ENCODE measurements around the gene LCORL.

DNA sequence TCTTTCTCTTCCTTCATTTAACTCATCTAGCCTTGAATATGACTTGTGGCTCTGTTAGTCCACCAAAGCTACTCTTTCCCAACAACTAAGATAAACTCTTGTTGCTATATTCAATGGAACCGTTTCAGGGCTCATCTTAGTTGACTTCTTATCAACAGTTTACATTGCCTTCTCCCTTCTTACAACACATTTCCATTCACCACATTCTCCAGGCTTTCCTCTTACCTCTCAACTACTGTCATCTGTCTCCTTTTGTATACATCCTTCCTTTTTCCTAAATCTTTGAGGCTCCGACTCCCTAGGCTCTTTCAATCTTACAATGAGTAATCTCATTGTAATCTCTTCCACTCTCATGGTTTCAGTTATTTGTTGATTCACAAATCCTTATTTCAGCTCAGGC, 152.2 kb downstream of the LCORL start:
- TF ChIP-seq, protein P1, sequence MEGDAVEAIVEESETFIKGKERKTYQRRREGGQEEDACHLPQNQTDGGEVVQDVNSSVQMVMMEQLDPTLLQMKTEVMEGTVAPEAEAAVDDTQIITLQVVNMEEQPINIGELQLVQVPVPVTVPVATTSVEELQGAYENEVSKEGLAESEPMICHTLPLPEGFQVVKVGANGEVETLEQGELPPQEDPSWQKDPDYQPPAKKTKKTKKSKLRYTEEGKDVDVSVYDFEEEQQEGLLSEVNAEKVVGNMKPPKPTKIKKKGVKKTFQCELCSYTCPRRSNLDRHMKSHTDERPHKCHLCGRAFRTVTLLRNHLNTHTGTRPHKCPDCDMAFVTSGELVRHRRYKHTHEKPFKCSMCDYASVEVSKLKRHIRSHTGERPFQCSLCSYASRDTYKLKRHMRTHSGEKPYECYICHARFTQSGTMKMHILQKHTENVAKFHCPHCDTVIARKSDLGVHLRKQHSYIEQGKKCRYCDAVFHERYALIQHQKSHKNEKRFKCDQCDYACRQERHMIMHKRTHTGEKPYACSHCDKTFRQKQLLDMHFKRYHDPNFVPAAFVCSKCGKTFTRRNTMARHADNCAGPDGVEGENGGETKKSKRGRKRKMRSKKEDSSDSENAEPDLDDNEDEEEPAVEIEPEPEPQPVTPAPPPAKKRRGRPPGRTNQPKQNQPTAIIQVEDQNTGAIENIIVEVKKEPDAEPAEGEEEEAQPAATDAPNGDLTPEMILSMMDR (IDR thresholded peaks at IDR 0.05) = no peak
- TF ChIP-seq EP300 (IDR thresholded peaks at IDR 0.05) (no peak), POLR2A (IDR thresholded peaks at IDR 0.05) (no peak)
